Stimulated activated naive CD4-positive, alpha-beta T cell treated with Interleukin-2 at 50 U/mL for 16 hours (primary cell): Measurements from ENCODE around the gene FNDC1.
"Not testable (repeated sequence)": the region's sequence is repeated elsewhere in the genome, so short reads cannot be mapped to it uniquely, and the experiment has no call there.

ENCODE experiments used
- DNase-seq: peaks from one replicate; lab custom pipeline; 2025; lab: John Stamatoyannopoulos, UW

The FNDC1 gene

GRCh38 chr6:159259441-159260125, 90.4 kb downstream of the FNDC1 start:
- DNase-seq: no peak

GRCh38 chr6:159260208-159260607, 91.0 kb downstream of the FNDC1 start:
- no peak for DNase-seq

DNA sequence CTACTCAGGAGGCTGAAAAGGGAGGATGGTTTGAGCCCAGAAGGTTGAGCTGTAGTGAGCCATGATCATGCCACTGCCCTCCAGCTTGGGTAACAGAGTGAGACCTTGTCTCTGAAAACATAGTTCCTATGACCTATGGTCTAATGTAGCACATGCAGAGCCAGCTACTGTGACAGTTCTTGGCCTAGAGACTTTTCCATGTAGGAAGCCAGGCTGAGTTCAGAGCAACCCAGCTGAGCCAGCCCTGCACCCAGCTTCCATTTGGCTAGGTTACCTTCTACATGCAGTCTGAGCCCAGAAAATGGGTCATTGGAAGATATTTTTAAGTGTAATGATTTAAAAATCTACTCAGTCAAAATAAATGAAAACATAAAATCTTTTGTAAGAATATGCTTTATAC, 92.8 kb downstream of the FNDC1 start:
- no peak for DNase-seq

GRCh38 chr6:159262586-159262985, 93.4 kb downstream of the FNDC1 start:
- DNase-seq: no peak

- DNase-seq: no peak
These were observed 98.0 kb downstream of the FNDC1 start for GRCh38 chr6:159267165-159267564.

DNA sequence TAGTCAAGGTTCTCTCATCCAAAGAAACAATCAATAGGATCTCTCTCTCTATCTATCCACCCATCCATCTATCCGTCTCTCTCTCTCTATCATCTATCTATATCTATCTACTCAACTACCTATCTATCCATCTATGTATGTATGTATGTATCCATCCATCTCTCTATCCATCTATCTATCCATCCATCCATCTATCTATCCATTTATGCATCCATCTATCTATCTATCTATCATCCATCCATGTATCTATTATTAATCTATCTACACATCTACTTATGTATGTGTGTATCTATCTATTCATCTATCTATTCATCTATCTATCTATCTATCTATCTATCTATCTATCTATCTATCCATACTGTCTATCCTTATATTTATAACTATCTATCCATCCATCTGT, 99.3 kb downstream of the FNDC1 start:
- DNase-seq: no peak

DNA sequence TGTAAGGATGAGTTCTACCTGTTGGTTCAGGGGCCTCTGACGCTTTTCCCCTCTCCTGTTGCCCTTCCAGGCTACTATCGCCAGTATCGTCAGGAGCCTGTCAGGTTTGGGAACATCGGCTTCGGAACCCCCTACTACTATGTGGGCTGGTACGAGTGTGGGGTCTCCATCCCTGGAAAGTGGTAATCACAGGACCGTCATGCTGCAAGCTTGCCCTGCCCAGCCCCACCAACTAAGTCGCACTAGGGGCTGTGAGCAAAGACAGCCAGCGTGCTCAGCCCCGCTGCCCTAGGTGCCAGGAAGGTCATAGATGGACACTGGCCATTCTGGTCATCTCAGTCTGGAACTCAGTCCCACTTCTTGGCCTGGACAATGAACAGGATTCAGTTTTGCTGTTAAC, 102.1 kb downstream of the FNDC1 start:
- no peak for DNase-seq

- no peak for DNase-seq
These were observed 109.4 kb downstream of the FNDC1 start for GRCh38 chr6:159278626-159279025.

DNA sequence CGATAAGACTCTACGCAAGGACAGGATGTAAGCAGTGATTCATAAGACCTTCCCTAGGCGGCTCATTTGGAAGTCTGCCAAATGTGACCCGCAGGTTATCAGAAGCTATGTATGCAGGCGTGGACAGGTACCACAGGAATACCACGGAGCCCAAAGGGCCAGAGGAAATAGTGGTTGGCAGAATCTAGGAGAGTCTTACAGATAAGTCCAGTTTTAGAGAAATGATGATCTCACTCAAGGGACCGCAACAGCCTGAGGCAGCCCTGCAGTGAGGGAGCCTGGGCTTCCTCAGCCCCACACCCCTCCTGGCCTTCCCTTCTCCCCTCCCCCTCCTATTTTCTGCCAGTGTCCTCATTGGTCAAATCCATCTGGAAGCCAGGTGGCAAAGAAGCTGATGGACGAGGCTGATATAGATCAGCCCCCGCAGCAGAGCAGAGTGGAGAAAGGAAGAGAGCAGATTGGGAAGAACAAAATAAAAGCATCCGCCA, 110.6 kb downstream of the FNDC1 start:
- DNase-seq: no peak

- no peak for DNase-seq
These were observed 113.2 kb downstream of the FNDC1 start for GRCh38 chr6:159282421-159282820.

- DNase-seq: not testable (repeated sequence)
These were observed 115.5 kb downstream of the FNDC1 start for GRCh38 chr6:159284661-159285060.

GRCh38 chr6:159298840-159299239, 129.6 kb downstream of the FNDC1 start:
- no peak for DNase-seq

GRCh38 chr6:159299566-159299965, 130.4 kb downstream of the FNDC1 start:
- DNase-seq: no peak

GRCh38 chr6:159301277-159301676, 132.1 kb downstream of the FNDC1 start:
- no peak for DNase-seq

- no peak for DNase-seq
These were observed 132.8 kb downstream of the FNDC1 start for GRCh38 chr6:159301810-159302593.

DNA sequence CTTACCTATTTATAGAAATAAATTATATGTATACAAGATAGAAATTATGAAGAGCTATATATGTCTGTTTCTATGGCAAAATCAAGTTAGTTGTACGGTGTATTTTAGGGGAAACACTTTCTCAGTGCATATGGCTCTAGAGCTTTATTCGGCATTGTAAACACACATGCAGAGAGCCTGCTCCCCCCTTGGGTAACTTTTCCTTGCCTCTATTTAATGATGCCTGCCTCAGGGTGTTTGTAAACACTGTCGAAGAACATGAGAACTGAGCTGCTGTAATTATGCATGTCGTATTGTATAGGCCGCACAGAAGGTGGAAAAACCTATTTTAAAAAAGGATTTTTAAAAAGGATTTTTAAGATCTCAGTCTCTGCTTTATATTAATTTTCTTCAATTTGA, 133.4 kb downstream of the FNDC1 start:
- no peak for DNase-seq

DNA sequence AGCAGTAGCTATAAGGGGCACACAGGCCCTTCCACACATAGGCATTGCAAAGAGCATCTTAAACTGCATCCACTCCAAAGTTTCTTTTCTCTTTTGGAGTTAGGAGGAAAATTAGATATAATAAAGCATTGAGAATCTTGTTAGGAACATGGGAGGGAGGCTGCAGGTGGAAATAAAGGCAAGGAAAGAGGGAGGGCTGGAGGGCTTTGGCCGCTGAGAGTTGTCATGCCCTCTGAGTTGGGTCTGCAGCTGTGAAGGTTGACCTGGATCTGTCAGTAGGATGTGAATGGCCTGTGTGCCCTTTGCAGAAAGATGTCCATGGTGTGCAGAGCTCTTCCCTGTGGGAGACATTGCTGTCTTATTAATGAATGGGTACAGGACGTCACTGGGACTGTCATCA, 134.0 kb downstream of the FNDC1 start:
- DNase-seq: no peak

DNA sequence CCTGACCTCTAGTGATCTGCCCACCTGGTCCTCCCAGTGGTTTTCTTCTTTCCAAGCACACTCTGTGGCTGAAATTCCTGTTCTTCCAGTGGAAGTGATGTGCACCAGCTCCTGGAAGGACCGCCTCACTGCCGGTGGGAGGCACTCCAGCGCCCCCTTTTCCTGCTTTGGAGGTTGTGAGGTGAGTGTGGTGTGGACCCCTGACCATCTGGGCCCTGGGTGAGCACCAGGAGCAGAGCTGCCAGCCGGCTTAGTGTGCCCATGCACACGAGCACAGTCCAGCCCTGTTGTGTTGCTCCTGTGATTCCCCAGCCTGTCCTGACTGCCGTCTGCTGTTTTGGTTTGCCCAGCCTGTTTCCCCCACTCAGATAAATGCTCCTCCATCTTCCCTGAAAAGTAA, 134.6 kb downstream of the FNDC1 start:
- DNase-seq: no peak

DNA sequence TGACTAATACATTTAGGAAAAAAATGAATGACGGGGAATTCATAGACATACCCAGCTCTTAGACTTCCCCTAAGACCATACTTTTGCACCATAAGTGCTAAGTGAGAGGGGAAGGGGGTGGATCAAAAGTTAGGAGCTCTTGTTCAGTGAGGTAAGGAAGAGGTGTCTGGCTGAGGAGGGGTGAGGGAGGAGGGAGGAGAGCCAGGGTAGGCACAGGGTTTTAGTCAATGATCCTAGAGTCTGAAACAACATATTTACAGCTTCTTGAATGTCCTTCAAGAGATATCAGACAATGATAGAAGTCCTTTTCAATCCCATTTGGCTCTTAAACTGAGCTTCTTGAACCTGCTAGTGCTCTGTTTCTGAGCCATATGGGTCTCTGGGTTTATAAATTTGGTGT, 135.4 kb downstream of the FNDC1 start:
- no peak for DNase-seq

GRCh38 chr6:159305159-159305558, 136.0 kb downstream of the FNDC1 start:
- no peak for DNase-seq

DNA sequence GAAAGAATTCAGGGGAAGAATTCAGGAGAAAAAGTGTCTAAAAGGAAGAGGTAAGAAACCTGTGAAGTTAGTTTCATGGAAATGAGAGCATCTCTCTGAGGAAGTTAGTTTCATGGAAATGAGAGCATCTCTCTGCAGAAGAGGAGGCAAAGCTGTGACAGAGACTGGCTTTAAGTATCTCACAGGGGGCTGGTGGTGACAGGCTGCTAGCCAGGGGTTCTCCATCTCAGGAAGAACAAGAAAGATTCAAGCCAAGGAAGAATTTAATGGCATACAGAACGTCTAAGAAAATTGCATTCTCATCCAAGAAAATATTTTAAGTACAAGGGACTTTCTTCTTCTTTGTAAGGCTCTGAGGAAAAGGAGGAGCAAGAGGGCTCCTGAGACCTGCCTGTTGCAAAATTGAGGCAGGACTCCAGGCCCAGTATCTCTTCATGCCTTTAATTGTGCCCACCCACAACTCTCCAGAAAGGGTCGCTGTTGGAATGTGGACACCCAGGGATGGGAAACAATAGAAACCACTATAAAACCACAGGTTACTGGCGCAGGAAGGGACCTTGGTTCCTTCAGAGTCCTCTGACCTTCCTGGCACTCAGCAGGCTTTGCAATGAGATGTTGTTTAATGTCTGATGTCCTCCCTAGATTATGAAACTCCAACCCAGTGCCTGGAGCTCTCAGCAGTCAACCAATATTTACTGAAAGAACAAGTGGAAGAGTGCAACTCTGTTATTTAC, 136.8 kb downstream of the FNDC1 start:
- DNase-seq: no peak

DNA sequence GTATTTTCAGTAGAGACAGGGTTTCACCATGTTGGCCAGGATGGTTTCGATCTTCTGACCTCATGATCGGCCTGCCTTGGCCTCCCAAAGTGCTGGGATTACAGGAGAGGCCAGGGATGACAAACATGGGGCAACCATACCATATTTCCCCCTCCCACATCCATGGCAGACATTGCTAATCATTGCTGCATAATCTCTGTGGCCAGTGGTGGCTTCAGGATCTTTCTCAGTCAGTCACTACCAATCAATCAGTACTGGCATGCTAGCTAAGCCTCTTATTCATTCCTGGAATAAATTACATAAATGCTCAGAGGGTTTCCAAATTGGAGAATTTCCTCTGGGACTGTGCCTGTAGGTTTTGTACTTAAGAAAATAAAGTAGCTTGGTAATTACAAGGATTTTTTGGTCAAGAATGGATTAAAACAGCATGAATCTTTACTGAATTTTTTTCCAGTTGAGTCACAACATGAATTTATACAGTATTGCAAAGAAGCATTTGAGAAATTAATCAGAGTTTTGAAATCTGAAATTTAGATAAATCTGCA, 138.1 kb downstream of the FNDC1 start:
- DNase-seq: no peak

DNA sequence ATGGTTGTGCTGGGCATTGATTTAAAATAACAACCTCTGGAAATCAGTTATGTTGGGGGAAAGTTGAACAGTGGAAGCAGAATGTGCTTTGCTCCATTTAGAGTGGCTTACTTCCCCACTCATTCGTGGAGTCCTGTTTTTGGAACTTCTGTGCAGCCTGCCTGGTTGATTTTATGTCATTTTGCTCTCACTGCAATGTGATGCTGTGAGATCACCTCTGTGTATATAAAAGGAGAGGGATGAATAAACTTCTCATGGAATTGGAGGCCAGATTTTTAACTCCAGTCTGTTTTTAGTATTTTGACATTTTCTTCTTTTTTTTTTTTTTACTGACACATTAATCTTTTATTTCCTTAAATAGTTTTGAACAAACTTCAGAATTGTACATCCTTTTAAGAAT, 139.0 kb downstream of the FNDC1 start:
- DNase-seq: no peak
